SK-N-MC (cell line): ENCODE data around the gene SRGAP1.

Source experiments
- EZH2 ChIP-seq: fragments of 200-600 bp; sonication (generic); IDR thresholded peaks from one replicate; pipeline ENCODE4 v1.6.1; 2017; ENCODE audit warnings: antibody characterized with exemption
- FOXP2 ChIP-seq: optimal IDR thresholded peaks from 2 replicates; pipeline ENCODE3; 2011; ENCODE audit warnings: mild to moderate bottlenecking, moderate library complexity; ENCODE audit not compliant: insufficient read depth; ENCODE audit errors: extremely low read length, control extremely low read depth
- POLR2AphosphoS5 ChIP-seq: IDR thresholded peaks from 2 replicates; pipeline ENCODE4 v1.6.1; 2012; ENCODE audit warnings: mild to moderate bottlenecking, low read depth, low read length, borderline replicate concordance

GRCh38 chr12:64124511-64125197 is 280.2 kb downstream of the SRGAP1 start:
- no peak for TF ChIP-seq EZH2
- no peak for TF ChIP-seq POLR2AphosphoS5
- TF ChIP-seq FOXP2, result no peak
